ENCODE measurements around the gene FOXE3. TPM values are rescaled to one million over a fixed set of nuclear protein-coding genes. Genes with fewer than 3 reads are reported as not detected.

The FOXE3 gene
- total RNA-seq, 1 experiment from 2014 or later: not detected

DNA sequence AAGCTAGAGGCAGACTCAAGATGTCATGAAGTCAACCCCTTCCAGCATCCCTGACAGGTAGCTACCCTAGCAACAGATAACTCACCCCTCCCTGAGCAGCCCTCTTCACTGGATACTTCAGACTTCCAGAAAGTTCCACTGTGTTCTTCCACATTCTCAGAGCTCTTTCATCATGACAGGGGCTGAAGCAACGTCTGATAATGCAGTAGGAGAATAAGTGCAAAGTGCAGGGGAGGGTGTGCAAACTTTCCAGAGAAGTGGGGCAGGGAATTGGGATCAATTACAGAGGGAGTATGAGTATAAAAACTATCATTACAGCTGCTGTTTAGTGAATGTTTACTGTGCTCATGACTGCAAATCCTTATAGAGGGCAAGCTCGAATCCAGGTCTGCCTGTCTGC is 26.4 kb upstream of the FOXE3 start:
- H3K27ac Mint-ChIP-seq (ENCODE audit: unreplicated experiment): no peak overlapping the region
- TF ChIP-seq, protein P1, sequence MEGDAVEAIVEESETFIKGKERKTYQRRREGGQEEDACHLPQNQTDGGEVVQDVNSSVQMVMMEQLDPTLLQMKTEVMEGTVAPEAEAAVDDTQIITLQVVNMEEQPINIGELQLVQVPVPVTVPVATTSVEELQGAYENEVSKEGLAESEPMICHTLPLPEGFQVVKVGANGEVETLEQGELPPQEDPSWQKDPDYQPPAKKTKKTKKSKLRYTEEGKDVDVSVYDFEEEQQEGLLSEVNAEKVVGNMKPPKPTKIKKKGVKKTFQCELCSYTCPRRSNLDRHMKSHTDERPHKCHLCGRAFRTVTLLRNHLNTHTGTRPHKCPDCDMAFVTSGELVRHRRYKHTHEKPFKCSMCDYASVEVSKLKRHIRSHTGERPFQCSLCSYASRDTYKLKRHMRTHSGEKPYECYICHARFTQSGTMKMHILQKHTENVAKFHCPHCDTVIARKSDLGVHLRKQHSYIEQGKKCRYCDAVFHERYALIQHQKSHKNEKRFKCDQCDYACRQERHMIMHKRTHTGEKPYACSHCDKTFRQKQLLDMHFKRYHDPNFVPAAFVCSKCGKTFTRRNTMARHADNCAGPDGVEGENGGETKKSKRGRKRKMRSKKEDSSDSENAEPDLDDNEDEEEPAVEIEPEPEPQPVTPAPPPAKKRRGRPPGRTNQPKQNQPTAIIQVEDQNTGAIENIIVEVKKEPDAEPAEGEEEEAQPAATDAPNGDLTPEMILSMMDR (IDR thresholded peaks at IDR 0.05; ENCODE audit: insufficient read depth in 1 of 2, low read depth in 1 of 2, low read length in 1 of 2, severe bottlenecking in 1 of 2, unreplicated experiment in 1 of 2): no peak
- H3K4me3 ChIP-seq (ENCODE audit: low read depth, low read length): no peak overlapping the region
- H3K36me3 Mint-ChIP-seq (ENCODE audit: insufficient read depth, unreplicated experiment): peaks cover 15% of the 10 kb centered on the region
- H3K4me1 Mint-ChIP-seq (ENCODE audit: low read depth, unreplicated experiment): peaks cover 58% of the 10 kb centered on the region
- intact Hi-C loops (cut with micrococcal nuclease; ENCODE audit: unreplicated experiment): loop anchor here (1.0 to 5.0 kb wide), 2 partner anchors 48 to 320 kb away; partner anchors contain the start of gene FOXD2
- POLR2A ChIA-PET: interaction anchor here (0.6 kb wide), 2 partner anchors 17 to 48 kb away, joined by 3 to 4 read pairs; partner anchors contain the start of gene FOXD2
- H3K9me3 Mint-ChIP-seq (ENCODE audit: unreplicated experiment): no peaks in the 10 kb centered on the region
- peaks cover 48% of the 10 kb centered on the region for H3K4me1 ChIP-seq
- no peak for DNase-seq
- CTCF ChIA-PET: interaction anchor here (0.6 to 3.9 kb wide), 8 partner anchors 34 to 336 kb away, joined by 3 to 39 read pairs (median 6); partner anchors contain the start of gene FOXD2
- H3K27me3 ChIP-seq (replicated peaks; ENCODE audit: control insufficient read depth, insufficient read depth, low read length): no peaks in the 10 kb centered on the region
- BruUV-seq (replicated peaks): no TSS peak
- H3K36me3 ChIP-seq (ENCODE audit: control insufficient read depth, insufficient read depth, low read length): no peaks in the 10 kb centered on the region
- 0 out of 2 replicates have a peak, but pooled peaks cover 4% of the 10 kb centered on the region for H3K9me3 ChIP-seq
- H3K4me3 Mint-ChIP-seq (ENCODE audit: unreplicated experiment): peak overlapping the region; percentile 31
- no peaks in the 10 kb centered on the region for H3K27me3 Mint-ChIP-seq (ENCODE audit: insufficient read depth, unreplicated experiment)

DNA sequence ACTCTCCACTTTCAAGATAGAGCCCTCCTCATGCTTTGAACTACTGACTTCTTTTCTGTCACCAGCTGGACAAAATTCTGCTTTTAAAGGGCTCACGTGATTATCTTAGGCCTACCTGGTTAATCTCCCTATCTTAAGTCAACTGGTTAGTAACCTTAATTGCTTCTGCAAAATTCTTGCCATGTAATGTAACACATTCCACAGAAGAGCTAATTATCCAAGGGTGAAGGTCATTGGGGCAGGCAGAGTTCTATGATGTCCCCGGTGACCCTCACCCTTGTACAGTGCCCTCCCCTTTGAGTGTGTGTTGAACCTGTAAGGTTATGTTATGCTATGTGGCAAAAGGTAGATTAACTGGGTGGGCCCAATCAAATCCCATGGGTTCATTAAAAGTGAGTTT is 25.2 kb upstream of the FOXE3 start:
- Mint-ChIP-seq H3K4me1 (ENCODE audit: low read depth, unreplicated experiment) (peaks cover 58% of the 10 kb centered on the region), H3K9me3 (ENCODE audit: unreplicated experiment) (no peaks in the 10 kb centered on the region), H3K36me3 (ENCODE audit: insufficient read depth, unreplicated experiment) (peaks cover 15% of the 10 kb centered on the region), H3K27ac (ENCODE audit: unreplicated experiment) (peak overlapping the region; percentile 5), H3K27me3 (ENCODE audit: insufficient read depth, unreplicated experiment) (no peaks in the 10 kb centered on the region), H3K4me3 (ENCODE audit: unreplicated experiment) (peak overlapping the region; percentile 12)
- Histone ChIP-seq H3K4me3 (ENCODE audit: low read depth, low read length) (no peak overlapping the region), H3K36me3 (ENCODE audit: control insufficient read depth, insufficient read depth, low read length) (no peaks in the 10 kb centered on the region), H3K9me3 (0 out of 2 replicates have a peak, but pooled peaks cover 4% of the 10 kb centered on the region), H3K27me3 (replicated peaks; ENCODE audit: control insufficient read depth, insufficient read depth, low read length) (no peaks in the 10 kb centered on the region), H3K4me1 (peaks cover 48% of the 10 kb centered on the region)
- POLR2A ChIA-PET: no interaction called here
- CTCF ChIA-PET: interaction anchor here (0.9 to 3.9 kb wide), 4 partner anchors 33 to 46 kb away, joined by 3 to 39 read pairs (median 5); partner anchors contain the start of gene FOXD2
- intact Hi-C loops (cut with micrococcal nuclease; ENCODE audit: unreplicated experiment): loop anchor here (1.0 kb wide), 1 partner anchor 12 kb away; no protein-coding TSS in a partner anchor
- TF ChIP-seq, protein P1 (IDR thresholded peaks at IDR 0.05; ENCODE audit: insufficient read depth in 1 of 2, low read depth in 1 of 2, low read length in 1 of 2, severe bottlenecking in 1 of 2, unreplicated experiment in 1 of 2): no peak
- peak; percentile 60 to 66 for DNase-seq
- no TSS peak for BruUV-seq (replicated peaks)

DNA sequence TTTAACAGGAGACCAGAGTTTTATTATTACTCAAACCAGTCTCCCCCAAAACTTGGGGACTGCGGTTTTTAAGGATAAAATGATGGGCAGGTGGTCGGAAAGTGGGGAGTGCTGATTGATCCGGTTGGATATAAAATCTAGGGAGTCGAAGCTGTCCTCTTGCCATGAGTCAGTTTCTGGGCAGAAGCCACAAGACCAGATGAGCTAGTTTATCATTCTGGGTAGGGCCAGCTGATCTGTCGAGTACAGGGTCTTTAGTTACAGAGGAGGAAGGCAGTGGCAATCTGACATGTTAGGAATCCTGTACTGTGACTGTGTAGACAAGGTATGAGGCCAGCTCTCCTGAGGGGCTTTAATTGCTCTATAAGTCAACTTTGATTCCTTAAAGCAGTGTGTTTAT is 22.9 kb upstream of the FOXE3 start:
- no peak overlapping the region for H3K4me3 Mint-ChIP-seq (ENCODE audit: unreplicated experiment)
- peaks cover 45% of the 10 kb centered on the region for H3K4me1 Mint-ChIP-seq (ENCODE audit: low read depth, unreplicated experiment)
- Histone ChIP-seq H3K9me3 (0 out of 2 replicates have a peak, but pooled peaks cover 4% of the 10 kb centered on the region), H3K36me3 (ENCODE audit: control insufficient read depth, insufficient read depth, low read length) (no peaks in the 10 kb centered on the region), H3K27me3 (replicated peaks; ENCODE audit: control insufficient read depth, insufficient read depth, low read length) (no peaks in the 10 kb centered on the region), H3K4me1 (peaks cover 31% of the 10 kb centered on the region), H3K4me3 (ENCODE audit: low read depth, low read length) (no peak overlapping the region)
- H3K27me3 Mint-ChIP-seq (ENCODE audit: insufficient read depth, unreplicated experiment): no peaks in the 10 kb centered on the region
- H3K27ac Mint-ChIP-seq (ENCODE audit: unreplicated experiment): no peak overlapping the region
- CTCF ChIA-PET: interaction anchor here (1.2 kb wide), 1 partner anchor 31 kb away, joined by 7 read pairs; no protein-coding TSS in a partner anchor
- intact Hi-C loops (cut with micrococcal nuclease; ENCODE audit: unreplicated experiment): no loop called here
- H3K36me3 Mint-ChIP-seq (ENCODE audit: insufficient read depth, unreplicated experiment): peaks cover 15% of the 10 kb centered on the region
- DNase-seq: no peak
- BruUV-seq (replicated peaks): no TSS peak
- POLR2A ChIA-PET: no interaction called here
- peaks cover 9% of the 10 kb centered on the region for H3K9me3 Mint-ChIP-seq (ENCODE audit: unreplicated experiment)
- TF ChIP-seq, protein P1 (IDR thresholded peaks at IDR 0.05; ENCODE audit: insufficient read depth in 1 of 2, low read depth in 1 of 2, low read length in 1 of 2, severe bottlenecking in 1 of 2, unreplicated experiment in 1 of 2): no peak
